HG02938 (cell line): ENCODE measurements around the gene RELT.

ENCODE experiments used
- ATAC-seq: cut with Tn5 transposase; IDR thresholded peaks from one replicate; pipeline ENCODE4 v1.9.1; 2021; ENCODE audit warnings: mild to moderate bottlenecking, moderate library complexity; ENCODE audit not compliant: unreplicated experiment

Gene RELT

GRCh38 chr11:73390601-73391565, 14.7 kb downstream of the RELT start:
- ATAC-seq = no peak

GRCh38 chr11:73391665-73392064, 15.5 kb downstream of the RELT start:
- ATAC-seq = no peak

GRCh38 chr11:73392108-73393010, 16.2 kb downstream of the RELT start:
- no peak for ATAC-seq

GRCh38 chr11:73393011-73393380, 16.8 kb downstream of the RELT start:
- ATAC-seq = no peak

GRCh38 chr11:73393479-73394415, 17.5 kb downstream of the RELT start:
- ATAC-seq = no peak

GRCh38 chr11:73394416-73395296, 18.5 kb downstream of the RELT start:
- no peak for ATAC-seq

- ATAC-seq = no peak
Observed at GRCh38 chr11:73395297-73396208, 19.4 kb downstream of the RELT start.

GRCh38 chr11:73396251-73396930, 20.2 kb downstream of the RELT start:
- ATAC-seq = no peak

- no peak for ATAC-seq
Observed at GRCh38 chr11:73396985-73397384, 20.8 kb downstream of the RELT start.

GRCh38 chr11:73397468-73398131, 21.4 kb downstream of the RELT start:
- ATAC-seq = no peak

GRCh38 chr11:73398132-73398526, 21.9 kb downstream of the RELT start:
- no peak for ATAC-seq

- ATAC-seq = no peak
Observed at GRCh38 chr11:73398721-73399120, 22.5 kb downstream of the RELT start.

GRCh38 chr11:73399159-73399590, 23.0 kb downstream of the RELT start:
- ATAC-seq = no peak

- no peak for ATAC-seq
Observed at GRCh38 chr11:73399636-73400035, 23.4 kb downstream of the RELT start.

- no peak for ATAC-seq
Observed at GRCh38 chr11:73400293-73400692, 24.1 kb downstream of the RELT start.

- ATAC-seq = no peak
Observed at GRCh38 chr11:73401217-73401923, 25.2 kb downstream of the RELT start.
